HG03354 (cell line): Measurements from ENCODE around the gene BPIFB6.

Experiments
- ATAC-seq: cut with Tn5 transposase; IDR thresholded peaks from one replicate; pipeline ENCODE4 v1.9.1; 2021; ENCODE audit warnings: mild to moderate bottlenecking; ENCODE audit not compliant: unreplicated experiment, poor library complexity, severe bottlenecking

The BPIFB6 gene

GRCh38 chr20:33031531-33031930 lies at the start of gene BPIFB6:
BPIFB6 (plus strand) TSS chr20:33031648; CDS start chr20:33031648, 0 bp downstream.
- no peak for ATAC-seq

GRCh38 chr20:32982617-32983458 lies 48.6 kb upstream of the BPIFB6 start:
- no peak for ATAC-seq

GRCh38 chr20:32983459-32984112 lies 47.9 kb upstream of the BPIFB6 start:
- ATAC-seq, result no peak

- no peak for ATAC-seq
Measured at GRCh38 chr20:32984196-32984595, 47.3 kb upstream of the BPIFB6 start.

- no peak for ATAC-seq
Measured at GRCh38 chr20:32984631-32985354, 46.7 kb upstream of the BPIFB6 start.

- no peak for ATAC-seq
Measured at GRCh38 chr20:32985596-32985995, 45.9 kb upstream of the BPIFB6 start.

- ATAC-seq, result no peak
Measured at GRCh38 chr20:32986331-32986966, 45.0 kb upstream of the BPIFB6 start.

GRCh38 chr20:32987044-32987825 lies 44.2 kb upstream of the BPIFB6 start:
- no peak for ATAC-seq

GRCh38 chr20:32988008-32988407 lies 43.4 kb upstream of the BPIFB6 start:
- no peak for ATAC-seq

GRCh38 chr20:32989507-32990283 lies 41.8 kb upstream of the BPIFB6 start:
- ATAC-seq, result no peak

- ATAC-seq, result no peak
Measured at GRCh38 chr20:32990426-32990825, 41.0 kb upstream of the BPIFB6 start.

- no peak for ATAC-seq
Measured at GRCh38 chr20:32991383-32991782, 40.1 kb upstream of the BPIFB6 start.

- no peak for ATAC-seq
Measured at GRCh38 chr20:32991792-32992641, 39.4 kb upstream of the BPIFB6 start.

- no peak for ATAC-seq
Measured at GRCh38 chr20:32993496-32994050, 37.9 kb upstream of the BPIFB6 start.

- ATAC-seq, result no peak
Measured at GRCh38 chr20:32995802-32996201, 35.6 kb upstream of the BPIFB6 start.

- ATAC-seq, result no peak
Measured at GRCh38 chr20:32997431-32997830, 34.0 kb upstream of the BPIFB6 start.

- ATAC-seq, result no peak
Measured at GRCh38 chr20:32999603-33000250, 31.7 kb upstream of the BPIFB6 start.
